GM18873 (cell line): Measurements from ENCODE around the gene PRKCZ.

Experiments used
- ATAC-seq: cut with Tn5 transposase; IDR thresholded peaks from one replicate; pipeline ENCODE4 v1.9.1; 2021; ENCODE audit warnings: mild to moderate bottlenecking, moderate library complexity, moderate number of reproducible peaks; ENCODE audit not compliant: unreplicated experiment, low FRiP score

Gene PRKCZ

DNA sequence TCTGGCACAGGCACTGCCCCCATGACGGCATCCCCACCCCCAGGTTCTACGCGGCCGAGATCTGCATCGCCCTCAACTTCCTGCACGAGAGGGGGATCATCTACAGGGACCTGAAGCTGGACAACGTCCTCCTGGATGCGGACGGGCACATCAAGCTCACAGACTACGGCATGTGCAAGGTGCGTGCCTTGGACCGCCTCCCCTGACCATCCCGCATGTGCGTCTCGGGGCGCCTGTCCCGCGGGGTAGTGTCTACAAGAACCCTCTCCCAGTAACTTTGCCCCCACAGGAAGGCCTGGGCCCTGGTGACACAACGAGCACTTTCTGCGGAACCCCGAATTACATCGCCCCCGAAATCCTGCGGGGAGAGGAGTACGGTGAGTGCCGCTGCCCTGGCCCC is 121.8 kb downstream of the PRKCZ start:
- ATAC-seq, result no peak

DNA sequence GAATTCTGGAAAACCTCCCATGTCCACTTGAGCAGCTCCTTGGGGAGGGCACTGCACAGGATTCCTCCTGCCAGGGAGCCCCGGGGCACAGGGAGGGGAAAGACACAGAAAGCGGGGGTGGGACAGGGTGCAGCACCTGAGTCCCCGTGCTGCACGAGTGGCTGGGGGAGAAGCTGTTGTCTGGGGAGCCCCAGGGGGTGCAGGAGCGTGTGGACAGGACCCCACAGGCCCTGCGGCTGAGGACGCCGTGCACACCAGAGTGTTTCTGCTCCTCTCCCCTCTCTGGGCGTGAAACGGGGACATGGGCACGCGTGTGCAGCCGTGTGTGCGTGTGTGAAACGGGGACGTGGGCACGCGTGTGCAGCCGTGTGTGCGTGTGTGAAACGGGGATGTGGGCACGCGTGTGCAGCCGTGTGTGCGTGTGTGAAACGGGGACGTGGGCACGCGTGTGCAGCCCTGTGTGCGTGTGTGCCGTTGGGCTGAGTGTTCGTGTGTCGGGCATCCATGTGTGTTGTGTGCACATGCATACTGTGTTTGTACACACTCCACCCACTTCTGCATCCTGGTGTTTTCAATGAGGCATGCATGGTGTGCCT is 122.4 kb downstream of the PRKCZ start:
- no peak for ATAC-seq

GRCh38 chr1:2173546-2174347 is 123.5 kb downstream of the PRKCZ start:
- no peak for ATAC-seq

GRCh38 chr1:2174348-2175054 is 124.3 kb downstream of the PRKCZ start:
- no peak for ATAC-seq

- no peak for ATAC-seq
These were observed 124.8 kb downstream of the PRKCZ start for GRCh38 chr1:2175055-2175414.

DNA sequence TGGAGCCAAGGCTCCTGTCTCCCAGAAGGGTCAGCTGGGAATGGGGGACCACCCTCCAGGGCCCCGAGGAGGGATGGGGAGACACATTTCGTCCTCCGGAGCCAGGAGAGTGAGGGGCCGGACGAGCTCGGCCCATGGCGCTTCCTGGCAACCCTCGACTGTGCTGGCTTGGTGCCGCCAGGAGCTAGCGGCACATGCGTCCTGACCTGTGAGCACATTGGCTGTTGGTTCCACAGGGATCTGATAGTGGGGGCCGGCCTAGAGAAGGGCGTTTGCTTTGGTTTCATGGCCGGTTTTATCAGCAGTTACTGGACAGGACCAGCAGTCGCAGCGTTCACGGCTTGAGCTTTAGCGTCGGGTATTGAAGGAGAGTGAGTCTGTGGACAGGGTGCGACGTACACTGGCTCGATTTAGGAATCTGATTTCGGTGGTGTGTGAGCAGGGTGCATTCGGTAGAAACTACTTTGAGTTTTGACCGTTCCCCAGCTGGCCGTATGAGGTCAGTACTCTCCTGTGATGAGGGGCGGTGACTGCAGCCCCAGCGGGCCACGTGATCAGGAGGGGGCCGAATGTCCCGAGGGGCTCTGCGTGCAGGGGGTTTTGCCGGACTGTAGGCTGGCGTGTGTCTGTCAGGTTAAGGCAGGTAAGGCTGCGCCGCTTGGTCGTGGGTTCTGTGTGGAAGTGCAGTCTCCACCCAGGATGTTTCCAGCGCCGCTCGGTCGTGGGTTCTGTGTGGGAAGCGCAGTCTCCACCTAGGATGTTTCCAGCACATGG is 125.7 kb downstream of the PRKCZ start:
- no peak for ATAC-seq

- ATAC-seq, result no peak
These were observed 126.4 kb downstream of the PRKCZ start for GRCh38 chr1:2176615-2177014.

GRCh38 chr1:2177541-2177940 is 127.3 kb downstream of the PRKCZ start:
- ATAC-seq, result no peak

DNA sequence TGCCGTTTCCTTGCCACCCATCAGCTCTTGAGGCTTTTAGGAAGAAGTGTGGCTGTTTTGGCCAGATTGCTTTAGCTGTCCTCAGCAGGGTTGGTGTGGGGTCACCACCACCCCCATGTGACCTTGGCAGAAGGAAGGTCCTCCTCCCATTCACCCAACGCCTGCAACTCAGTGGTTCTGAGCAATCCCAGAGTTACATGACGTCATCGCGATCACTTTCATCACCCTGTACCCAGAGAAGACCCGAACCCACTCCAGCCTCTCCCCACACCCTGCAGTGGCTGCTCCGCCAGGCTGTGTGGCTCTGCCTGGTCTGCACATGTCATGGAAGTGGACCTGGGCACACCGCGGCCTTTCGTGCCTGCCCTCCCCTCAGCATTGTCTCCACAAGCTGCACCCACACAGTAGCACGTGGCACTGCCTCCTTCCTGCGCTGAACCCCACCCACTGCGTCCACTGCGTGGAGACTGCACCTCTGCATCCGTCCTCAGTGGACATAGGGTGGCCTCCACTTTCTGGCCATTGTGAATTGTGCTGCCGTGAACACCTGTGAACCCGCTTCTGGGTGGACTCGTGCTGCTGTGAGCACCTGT is 127.8 kb downstream of the PRKCZ start:
- ATAC-seq, result no peak

DNA sequence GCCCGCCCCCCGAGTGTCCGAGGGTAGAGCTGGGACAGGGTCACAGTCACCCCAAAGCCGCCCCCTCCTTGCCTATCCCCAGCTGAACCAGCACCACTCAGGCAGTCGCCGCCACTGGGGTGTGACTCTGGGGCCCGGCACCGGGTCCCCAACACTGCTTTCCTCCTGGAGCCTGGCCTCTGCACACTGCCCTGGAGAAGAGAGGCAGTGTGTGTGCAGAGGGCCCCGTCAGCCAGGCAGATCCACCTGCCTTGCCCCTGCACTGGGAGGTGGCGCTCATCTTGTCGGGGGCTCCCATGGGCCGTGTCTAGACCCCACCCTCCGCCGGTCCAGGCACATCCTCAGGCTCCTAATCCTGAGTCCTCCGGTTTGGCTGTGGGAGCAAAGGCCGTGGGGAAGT is 128.7 kb downstream of the PRKCZ start:
- ATAC-seq, result no peak

DNA sequence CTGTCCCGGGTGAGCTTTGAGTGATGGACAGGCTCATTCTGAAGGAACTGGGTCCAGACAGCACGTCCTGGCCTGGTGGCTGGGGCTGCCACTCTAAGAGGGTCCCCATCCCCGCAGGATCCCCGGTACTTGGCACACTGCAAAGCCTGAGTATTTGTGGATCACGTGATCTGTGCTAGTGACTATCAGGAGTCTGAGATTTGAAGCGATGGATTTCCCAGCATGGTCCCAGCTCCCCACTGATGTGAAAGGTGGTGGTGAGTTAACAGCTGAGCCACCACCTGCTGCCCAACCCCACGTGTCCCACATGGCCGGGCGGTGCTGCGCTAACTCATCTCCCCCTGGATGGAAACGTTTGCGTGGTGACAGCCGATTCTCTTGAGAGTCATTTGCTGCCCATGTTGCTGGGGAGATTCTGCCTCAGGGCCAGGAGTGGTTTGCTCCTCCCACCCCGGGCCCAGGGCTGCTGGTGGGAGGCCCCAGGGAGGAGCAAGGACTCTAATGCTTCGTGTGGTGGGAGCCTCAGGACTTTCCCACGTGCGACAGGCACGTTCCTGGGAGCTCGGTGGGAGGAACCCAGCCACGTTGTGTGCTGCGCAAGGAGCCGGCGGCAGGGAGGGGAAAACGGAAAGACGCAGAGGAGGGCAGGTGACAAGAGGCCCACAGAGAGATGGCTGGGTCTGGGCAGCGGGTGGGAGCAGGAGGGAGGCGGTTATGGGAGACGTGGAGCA is 129.2 kb downstream of the PRKCZ start:
- ATAC-seq, result no peak

DNA sequence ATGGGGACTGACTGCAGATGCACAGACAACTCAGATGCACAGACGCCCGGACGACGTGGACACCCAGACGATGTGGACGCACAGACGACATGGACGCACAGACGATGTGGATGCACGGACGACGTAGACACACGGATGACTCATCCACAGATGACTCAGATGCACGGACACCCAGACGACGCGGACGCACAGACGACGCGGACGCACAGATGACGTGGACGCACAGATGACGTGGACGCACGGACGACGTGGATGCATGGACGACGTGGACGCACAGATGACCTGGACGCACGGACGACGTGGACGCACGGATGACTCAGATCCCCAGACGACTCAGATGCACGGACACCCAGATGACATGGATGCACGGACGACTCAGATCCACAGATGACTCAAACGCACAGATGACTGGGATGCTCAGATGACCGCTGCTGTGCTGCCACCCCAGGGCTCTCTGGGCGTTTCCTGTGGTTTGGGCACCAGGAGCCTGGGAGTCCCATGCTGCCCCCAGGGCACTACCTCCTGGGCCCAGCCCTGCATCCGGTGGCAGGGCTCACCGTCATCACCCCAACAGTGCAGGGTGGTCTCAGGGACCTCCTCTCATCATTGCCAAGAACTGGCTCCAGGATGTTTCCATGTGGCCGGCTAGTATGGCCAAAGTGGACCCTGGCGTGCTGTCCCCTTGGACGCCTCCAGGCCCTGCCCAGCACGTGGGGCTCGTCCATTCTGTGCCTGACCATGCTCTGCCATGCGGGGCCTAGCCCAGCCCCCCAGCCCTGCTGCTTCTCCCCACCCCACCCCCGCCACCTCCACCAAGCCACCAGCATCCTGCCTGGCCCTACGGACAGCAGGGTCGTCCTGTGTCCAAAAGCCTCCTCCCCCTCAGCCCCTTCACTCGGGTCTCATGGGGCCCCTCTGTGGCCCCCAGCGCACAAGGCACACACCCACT is 130.4 kb downstream of the PRKCZ start:
- ATAC-seq, result no peak

DNA sequence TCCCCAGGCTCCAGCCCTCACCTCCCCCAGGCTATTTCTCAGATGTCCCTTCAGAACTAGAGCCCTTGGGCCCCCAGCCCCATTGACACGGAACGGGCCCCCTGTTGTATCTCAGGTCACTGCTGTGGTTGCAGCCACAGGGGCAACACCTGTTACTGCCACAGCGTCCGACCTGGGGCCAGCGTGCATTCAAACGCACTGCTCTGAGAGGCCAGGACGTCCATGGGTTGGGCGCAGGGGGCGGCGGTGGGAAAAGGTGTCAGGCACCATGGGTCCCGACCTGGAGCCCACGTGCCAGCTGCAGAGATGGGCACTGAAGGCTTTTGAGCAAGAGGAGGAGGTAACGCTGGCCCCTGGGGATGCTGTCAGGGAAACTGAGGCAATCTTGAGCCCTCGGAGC is 131.1 kb downstream of the PRKCZ start:
- ATAC-seq, result no peak

DNA sequence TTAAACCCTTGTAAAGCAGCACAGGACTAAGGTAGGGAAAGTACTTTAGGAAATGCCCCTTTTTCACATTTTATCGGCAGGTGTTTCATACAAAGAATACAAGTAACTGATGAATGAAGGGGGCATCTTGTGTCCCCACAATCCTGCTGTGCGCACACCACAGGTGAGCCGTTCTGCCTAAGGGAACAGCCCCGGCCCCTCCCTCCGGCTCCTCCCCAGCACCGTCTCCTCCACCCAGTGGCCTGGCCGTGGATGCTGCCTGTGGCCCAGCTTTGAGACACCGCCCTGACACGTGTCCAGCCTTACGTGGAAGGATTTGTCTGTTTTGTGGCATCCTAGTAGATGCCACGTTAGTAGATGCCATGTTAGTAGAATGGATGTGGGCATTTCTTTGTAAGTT is 131.5 kb downstream of the PRKCZ start:
- no peak for ATAC-seq

- no peak for ATAC-seq
These were observed 132.2 kb downstream of the PRKCZ start for GRCh38 chr1:2182376-2182775.

DNA sequence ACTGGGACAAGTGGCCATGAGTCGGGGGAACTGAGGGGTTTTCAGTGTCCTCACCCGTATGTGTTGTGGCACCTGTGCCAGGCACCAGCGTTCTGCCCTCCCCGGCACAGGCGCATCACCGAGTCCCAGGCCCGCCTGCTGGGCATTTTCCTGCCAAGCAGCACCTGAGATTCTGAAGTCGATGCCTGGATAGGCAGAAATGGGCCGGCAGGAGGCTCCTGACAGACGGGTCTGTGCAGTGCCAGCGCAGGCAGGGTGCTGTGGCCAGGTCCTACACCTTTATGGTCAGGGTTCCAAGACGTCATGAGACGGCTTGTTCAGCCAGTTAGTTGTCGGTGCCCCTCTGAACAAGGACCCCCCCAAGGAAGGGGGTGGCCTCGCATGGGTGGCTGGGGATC is 133.7 kb downstream of the PRKCZ start:
- no peak for ATAC-seq

DNA sequence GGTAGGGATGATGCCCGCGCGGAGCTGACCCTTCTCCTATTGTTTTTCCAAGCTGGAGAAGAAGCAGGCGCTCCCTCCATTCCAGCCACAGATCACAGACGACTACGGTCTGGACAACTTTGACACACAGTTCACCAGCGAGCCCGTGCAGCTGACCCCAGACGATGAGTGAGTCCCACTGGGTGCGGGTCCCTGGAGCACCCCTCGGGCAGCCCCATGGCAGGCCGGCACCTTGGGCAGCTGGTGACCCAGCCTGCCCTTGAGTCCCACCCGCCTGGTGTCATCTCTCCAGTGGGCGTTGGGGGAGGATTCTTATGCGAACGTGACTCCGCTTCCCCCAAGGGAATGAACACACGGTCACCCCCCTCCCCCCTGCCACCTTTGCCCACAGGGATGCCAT is 134.3 kb downstream of the PRKCZ start:
- ATAC-seq, result no peak

GRCh38 chr1:2184934-2185333 is 134.7 kb downstream of the PRKCZ start:
- no peak for ATAC-seq
